ENCODE measurements around the gene SKI.
A peak's percentile ranks its signal among the peaks of the same experiment; 100 is the strongest.

SKI gene

DNA sequence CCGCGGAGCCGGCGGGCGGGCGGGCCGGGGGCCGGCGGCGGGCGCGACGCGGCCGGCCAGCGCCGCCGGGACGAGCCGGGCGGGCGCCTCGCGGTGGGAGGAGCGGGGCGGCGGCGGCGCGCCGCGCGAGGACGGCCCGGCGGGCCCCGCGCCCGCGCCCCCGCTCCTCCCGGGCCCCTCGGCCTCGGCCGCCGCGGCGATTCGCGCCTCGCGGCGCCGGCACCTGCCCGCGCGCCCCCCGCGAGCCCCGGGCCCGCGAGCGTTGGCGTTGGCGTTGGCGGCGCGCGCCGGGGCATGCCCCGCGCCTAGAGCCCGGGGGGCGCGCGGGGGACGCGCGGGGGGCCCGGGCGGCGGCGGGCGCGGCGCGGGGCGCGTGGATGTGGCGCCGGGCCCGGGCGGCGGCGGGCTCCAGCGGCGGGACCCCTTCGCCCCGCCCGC, at the start of gene SKI:
SKI (plus strand) TSS at position 163 of the 438 bp plus-strand sequence. CDS start 448 bp downstream, outside the sequence.
- peak within 1 kb of the TSS; percentile 74 for H3K4me3 ChIP-seq (ENCODE audit: low read depth, low read length)

DNA sequence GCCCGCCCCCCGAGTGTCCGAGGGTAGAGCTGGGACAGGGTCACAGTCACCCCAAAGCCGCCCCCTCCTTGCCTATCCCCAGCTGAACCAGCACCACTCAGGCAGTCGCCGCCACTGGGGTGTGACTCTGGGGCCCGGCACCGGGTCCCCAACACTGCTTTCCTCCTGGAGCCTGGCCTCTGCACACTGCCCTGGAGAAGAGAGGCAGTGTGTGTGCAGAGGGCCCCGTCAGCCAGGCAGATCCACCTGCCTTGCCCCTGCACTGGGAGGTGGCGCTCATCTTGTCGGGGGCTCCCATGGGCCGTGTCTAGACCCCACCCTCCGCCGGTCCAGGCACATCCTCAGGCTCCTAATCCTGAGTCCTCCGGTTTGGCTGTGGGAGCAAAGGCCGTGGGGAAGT, 49.2 kb upstream of the SKI start:
- no peak for DNase-seq (ENCODE audit: low read depth)
- TF ChIP-seq, protein P1, sequence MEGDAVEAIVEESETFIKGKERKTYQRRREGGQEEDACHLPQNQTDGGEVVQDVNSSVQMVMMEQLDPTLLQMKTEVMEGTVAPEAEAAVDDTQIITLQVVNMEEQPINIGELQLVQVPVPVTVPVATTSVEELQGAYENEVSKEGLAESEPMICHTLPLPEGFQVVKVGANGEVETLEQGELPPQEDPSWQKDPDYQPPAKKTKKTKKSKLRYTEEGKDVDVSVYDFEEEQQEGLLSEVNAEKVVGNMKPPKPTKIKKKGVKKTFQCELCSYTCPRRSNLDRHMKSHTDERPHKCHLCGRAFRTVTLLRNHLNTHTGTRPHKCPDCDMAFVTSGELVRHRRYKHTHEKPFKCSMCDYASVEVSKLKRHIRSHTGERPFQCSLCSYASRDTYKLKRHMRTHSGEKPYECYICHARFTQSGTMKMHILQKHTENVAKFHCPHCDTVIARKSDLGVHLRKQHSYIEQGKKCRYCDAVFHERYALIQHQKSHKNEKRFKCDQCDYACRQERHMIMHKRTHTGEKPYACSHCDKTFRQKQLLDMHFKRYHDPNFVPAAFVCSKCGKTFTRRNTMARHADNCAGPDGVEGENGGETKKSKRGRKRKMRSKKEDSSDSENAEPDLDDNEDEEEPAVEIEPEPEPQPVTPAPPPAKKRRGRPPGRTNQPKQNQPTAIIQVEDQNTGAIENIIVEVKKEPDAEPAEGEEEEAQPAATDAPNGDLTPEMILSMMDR (IDR thresholded peaks at IDR 0.05; ENCODE audit: low read depth, low read length, missing control alignments) = no peak
- no peak overlapping the region for H3K4me3 ChIP-seq (ENCODE audit: low read depth, low read length)

More for the DNA sequence above, at the start of gene SKI:
- TF ChIP-seq, protein P1 (IDR thresholded peaks at IDR 0.05; ENCODE audit: low read depth, low read length, missing control alignments) = no peak
- no peak for DNase-seq (ENCODE audit: low read depth)

DNA sequence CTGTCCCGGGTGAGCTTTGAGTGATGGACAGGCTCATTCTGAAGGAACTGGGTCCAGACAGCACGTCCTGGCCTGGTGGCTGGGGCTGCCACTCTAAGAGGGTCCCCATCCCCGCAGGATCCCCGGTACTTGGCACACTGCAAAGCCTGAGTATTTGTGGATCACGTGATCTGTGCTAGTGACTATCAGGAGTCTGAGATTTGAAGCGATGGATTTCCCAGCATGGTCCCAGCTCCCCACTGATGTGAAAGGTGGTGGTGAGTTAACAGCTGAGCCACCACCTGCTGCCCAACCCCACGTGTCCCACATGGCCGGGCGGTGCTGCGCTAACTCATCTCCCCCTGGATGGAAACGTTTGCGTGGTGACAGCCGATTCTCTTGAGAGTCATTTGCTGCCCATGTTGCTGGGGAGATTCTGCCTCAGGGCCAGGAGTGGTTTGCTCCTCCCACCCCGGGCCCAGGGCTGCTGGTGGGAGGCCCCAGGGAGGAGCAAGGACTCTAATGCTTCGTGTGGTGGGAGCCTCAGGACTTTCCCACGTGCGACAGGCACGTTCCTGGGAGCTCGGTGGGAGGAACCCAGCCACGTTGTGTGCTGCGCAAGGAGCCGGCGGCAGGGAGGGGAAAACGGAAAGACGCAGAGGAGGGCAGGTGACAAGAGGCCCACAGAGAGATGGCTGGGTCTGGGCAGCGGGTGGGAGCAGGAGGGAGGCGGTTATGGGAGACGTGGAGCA, 48.7 kb upstream of the SKI start:
- TF ChIP-seq, protein P1 (IDR thresholded peaks at IDR 0.05; ENCODE audit: low read depth, low read length, missing control alignments) = no peak
- DNase-seq (ENCODE audit: low read depth) = no peak
- no peak overlapping the region for H3K4me3 ChIP-seq (ENCODE audit: low read depth, low read length)

DNA sequence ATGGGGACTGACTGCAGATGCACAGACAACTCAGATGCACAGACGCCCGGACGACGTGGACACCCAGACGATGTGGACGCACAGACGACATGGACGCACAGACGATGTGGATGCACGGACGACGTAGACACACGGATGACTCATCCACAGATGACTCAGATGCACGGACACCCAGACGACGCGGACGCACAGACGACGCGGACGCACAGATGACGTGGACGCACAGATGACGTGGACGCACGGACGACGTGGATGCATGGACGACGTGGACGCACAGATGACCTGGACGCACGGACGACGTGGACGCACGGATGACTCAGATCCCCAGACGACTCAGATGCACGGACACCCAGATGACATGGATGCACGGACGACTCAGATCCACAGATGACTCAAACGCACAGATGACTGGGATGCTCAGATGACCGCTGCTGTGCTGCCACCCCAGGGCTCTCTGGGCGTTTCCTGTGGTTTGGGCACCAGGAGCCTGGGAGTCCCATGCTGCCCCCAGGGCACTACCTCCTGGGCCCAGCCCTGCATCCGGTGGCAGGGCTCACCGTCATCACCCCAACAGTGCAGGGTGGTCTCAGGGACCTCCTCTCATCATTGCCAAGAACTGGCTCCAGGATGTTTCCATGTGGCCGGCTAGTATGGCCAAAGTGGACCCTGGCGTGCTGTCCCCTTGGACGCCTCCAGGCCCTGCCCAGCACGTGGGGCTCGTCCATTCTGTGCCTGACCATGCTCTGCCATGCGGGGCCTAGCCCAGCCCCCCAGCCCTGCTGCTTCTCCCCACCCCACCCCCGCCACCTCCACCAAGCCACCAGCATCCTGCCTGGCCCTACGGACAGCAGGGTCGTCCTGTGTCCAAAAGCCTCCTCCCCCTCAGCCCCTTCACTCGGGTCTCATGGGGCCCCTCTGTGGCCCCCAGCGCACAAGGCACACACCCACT, 47.5 kb upstream of the SKI start:
- no peak for DNase-seq (ENCODE audit: low read depth)
- TF ChIP-seq, protein P1 (IDR thresholded peaks at IDR 0.05; ENCODE audit: low read depth, low read length, missing control alignments) = no peak
- H3K4me3 ChIP-seq (ENCODE audit: low read depth, low read length) = no peak overlapping the region

DNA sequence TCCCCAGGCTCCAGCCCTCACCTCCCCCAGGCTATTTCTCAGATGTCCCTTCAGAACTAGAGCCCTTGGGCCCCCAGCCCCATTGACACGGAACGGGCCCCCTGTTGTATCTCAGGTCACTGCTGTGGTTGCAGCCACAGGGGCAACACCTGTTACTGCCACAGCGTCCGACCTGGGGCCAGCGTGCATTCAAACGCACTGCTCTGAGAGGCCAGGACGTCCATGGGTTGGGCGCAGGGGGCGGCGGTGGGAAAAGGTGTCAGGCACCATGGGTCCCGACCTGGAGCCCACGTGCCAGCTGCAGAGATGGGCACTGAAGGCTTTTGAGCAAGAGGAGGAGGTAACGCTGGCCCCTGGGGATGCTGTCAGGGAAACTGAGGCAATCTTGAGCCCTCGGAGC, 46.8 kb upstream of the SKI start:
- DNase-seq (ENCODE audit: low read depth) = no peak
- H3K4me3 ChIP-seq (ENCODE audit: low read depth, low read length) = no peak overlapping the region
- TF ChIP-seq, protein P1 (IDR thresholded peaks at IDR 0.05; ENCODE audit: low read depth, low read length, missing control alignments) = no peak

DNA sequence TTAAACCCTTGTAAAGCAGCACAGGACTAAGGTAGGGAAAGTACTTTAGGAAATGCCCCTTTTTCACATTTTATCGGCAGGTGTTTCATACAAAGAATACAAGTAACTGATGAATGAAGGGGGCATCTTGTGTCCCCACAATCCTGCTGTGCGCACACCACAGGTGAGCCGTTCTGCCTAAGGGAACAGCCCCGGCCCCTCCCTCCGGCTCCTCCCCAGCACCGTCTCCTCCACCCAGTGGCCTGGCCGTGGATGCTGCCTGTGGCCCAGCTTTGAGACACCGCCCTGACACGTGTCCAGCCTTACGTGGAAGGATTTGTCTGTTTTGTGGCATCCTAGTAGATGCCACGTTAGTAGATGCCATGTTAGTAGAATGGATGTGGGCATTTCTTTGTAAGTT, 46.4 kb upstream of the SKI start:
- H3K4me3 ChIP-seq (ENCODE audit: low read depth, low read length) = no peak overlapping the region
- no peak for DNase-seq (ENCODE audit: low read depth)
- TF ChIP-seq, protein P1 (IDR thresholded peaks at IDR 0.05; ENCODE audit: low read depth, low read length, missing control alignments) = no peak
